Measurements from ENCODE around the gene CCIN.
"Not testable (repeated sequence)": the region's sequence is repeated elsewhere in the genome, so short reads cannot be mapped to it uniquely, and the experiment has no call there.

Gene CCIN

GRCh38 chr9:36141288-36141687, 27.9 kb upstream of the CCIN start:
- no peak for DNase-seq (ENCODE audit: low read depth)

DNA sequence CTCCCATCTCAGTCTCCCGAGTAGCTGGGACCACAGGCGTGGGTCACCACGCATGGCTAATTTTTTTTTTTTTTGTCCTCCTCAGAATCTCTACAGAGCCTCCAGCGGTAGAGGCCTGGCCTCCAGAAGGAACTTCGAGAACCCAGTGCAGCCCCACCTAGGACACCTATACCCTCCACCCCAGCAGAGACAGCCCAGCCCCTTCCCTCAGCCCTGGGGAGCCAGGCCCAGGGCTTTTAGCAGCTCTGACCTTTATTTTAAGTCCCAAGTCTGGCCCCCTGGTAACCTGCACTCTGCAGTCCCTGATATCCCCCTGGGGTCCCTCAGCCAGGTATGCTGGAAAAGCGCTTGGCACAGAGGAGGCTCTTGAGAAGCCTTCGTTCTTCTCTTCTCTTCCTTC, 27.4 kb upstream of the CCIN start:
- no peak for DNase-seq (ENCODE audit: low read depth)

- DNase-seq (ENCODE audit: low read depth): no peak
Observed at GRCh38 chr9:36142510-36143244, 26.5 kb upstream of the CCIN start.

GRCh38 chr9:36143245-36143641, 25.9 kb upstream of the CCIN start:
- no peak for DNase-seq (ENCODE audit: low read depth)

GRCh38 chr9:36144309-36145232, 24.6 kb upstream of the CCIN start:
- DNase-seq (ENCODE audit: low read depth): no peak

DNA sequence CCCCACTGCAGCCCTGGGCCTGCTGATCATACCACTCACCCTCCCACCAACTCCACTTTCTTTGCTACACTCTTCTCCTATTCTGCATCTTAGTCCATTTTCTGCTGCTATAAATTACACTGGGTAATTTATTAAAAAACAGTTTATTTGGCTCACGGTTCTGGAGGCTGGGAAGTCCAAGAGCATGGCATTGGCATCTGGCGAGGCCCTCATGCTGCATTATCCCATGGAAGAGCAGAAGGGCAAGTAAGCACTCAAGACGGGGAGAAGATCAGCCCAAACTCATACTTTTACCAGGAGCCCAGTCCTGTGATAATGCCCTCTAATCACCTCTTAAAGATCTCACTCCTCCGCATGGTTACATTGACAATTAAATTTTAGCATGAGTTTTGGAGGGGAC, 23.2 kb upstream of the CCIN start:
- DNase-seq (ENCODE audit: low read depth): no peak

DNA sequence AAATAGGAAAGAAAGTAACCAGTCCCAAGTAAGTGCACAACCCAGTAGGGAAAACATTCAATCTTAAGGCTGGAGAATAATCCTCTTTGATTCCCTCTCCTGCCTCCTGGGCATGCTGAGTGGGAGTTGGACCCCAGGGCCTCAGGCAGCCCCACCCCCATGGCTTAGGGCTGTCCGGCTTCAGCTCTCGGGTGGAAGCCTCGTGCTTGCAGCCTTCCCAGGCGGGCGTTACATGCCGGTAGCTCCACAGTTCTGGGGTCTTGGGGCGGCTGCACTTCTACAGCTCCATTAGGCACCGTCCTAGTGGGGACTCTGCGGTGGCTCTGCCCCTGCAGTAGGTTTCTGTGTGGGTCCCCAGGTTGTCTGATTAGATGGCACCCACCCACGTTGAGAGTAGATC, 22.5 kb upstream of the CCIN start:
- no peak for DNase-seq (ENCODE audit: low read depth)

DNA sequence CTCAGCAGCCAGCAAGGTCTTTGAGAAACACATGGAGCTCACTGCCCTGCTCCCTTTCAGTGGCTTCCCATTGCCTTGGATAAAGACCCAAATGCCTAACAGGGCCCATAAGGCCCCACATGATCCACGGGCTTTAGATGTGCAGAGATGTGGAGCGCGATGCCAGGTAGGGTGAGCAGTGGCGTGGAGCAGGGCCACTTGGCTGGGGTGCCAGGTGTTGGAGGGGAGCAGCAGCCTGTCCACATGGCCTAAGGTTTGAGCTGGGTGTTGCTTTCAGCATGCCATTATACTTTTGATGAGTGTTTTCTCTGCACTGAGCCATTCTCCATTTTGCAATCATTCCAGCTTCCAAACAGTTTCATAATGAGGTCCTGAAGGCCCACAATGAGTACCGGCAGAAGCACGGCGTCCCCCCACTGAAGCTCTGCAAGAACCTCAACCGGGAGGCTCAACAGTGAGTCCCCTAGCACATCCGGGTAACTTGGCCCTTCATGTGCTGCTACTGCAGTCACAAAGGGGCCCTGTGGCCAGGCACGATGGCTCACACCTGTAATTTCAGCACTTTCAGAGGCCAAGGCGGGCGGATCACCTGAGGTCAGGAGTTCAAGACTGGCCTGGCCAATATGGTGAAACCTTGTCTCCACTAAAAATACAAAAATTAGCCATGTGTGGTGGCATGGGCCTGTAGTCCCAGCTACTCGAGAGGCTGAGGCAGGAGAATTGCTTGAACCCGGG, 21.6 kb upstream of the CCIN start:
- no peak for DNase-seq (ENCODE audit: low read depth)

GRCh38 chr9:36148311-36149051, 20.7 kb upstream of the CCIN start:
- DNase-seq (ENCODE audit: low read depth): peak; percentile 60

DNA sequence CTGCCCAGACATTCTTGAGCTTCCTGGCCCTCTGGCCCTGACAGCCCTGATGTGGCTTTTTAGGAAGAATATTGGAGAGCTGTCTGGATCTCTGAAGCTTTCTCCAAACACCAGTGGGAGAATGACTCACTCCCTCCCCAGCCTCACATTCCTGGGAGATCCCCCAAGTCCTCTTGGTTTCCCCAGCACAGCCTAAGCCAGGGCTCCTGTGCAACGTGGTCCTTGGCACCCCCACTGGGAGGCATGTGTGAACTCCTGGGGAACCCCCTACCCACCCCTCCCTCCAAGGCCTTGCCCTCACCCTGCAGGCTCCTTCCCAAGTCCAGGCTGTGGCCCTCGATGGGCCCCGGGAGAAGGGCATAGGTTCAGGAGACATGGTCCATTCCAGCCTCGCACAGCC, 20.0 kb upstream of the CCIN start:
- no peak for DNase-seq (ENCODE audit: low read depth)

DNA sequence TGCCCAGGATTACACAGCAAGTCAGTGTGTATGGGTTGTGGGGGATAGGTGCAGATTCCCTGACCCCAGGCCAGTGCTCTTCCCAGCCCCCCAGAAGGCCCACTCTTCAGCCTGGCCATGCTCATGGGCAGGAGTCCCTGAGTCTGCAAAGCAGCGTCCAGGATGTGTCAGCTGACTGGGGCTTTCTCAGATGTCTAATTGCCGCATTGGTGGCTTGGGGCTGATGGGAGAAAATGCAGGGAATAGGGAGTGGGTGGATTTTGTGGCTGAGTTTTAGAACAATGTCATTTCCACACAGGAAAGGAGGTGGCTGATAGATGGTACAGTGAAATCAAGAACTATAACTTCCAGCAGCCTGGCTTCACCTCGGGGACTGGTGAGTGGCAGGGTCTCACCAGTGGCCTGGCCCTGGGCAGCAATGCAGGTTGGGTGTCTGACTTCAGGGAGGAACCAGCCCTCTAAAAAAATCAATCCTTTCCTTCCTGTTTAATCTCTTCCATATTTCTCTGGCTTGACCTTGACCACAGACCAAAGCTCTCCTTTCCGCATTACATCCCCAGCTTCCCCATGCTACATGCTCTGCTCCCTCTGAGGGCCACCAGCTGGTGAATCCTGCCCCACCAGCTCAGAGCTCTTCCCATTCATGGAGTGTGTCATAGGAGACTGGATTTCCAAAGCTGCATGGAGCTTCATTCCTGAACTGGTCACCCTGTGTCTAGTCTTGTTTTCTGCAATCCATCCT, 18.4 kb upstream of the CCIN start:
- no peak for DNase-seq (ENCODE audit: low read depth)

DNA sequence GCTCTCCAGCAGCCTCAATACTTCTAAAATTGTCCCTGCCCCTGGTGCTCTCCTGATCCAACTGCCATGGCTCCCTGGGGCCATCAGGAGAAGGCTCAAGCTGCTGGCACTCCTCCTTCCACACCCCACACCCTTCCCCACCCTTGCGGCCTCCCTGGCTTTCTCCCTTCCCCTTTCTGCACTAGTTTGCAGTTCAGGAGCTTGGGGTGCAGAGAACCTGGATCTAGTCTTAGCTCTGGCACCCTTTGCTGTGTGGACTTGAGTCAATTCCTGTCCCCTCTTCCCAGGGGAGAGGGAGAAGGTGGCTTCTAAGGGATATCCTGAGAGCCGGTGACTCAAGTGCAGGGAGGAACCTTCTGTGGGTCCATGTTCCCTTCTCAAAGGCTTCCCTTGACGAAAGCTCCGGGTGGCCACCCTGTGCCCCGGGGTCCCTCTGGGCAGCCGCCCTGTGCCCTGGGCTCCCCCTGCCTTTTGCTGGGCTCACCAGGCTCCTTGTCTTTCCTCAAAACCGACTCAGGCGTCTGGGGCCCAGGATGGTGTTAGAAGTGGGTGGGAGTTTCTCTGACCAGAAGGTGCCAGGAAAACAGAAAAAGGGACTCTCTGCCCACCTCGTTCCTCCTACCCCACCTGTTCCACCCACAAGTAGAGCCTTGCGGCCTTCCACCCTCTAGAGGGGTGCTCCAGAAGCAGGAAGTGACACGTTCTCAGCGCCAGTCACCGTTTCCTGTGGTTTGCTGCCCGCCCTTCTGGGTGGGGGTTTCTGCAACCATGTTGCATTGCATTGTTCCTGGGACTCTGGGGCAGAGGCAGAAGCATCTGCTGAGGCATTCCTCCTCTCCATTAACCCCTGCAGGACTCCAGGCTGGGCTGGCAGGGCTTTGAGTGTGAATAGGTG, 17.6 kb upstream of the CCIN start:
- DNase-seq (ENCODE audit: low read depth): peak; percentile 82

- no peak for DNase-seq (ENCODE audit: low read depth)
Observed at GRCh38 chr9:36152741-36153438, 16.3 kb upstream of the CCIN start.

GRCh38 chr9:36153746-36154145, 15.4 kb upstream of the CCIN start:
- DNase-seq (ENCODE audit: low read depth): no peak

GRCh38 chr9:36154331-36154952, 14.7 kb upstream of the CCIN start:
- DNase-seq (ENCODE audit: low read depth): no peak

- no peak for DNase-seq (ENCODE audit: low read depth)
Observed at GRCh38 chr9:36156116-36156515, 13.1 kb upstream of the CCIN start.

GRCh38 chr9:36158122-36158521, 11.1 kb upstream of the CCIN start:
- no peak for DNase-seq (ENCODE audit: low read depth)

DNA sequence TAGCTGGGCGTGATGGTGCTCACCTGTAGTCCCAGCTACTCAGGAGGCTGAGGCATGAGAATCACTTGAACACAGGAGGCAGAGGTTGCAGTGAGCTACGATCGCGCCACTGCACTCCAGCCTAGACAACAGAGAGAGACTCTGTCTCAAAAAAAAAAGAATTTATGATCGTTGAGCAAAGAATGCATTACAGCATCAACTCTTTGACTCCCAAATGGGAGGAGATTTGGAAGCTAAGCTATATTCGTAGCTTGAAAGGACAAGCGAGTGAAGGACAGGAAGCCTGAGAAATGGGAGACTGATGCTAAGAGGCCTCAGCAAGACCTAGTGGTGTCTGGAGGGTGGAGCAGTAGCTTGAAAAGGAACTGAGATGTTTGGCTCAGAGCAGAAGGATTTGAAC, 10.3 kb upstream of the CCIN start:
- no peak for DNase-seq (ENCODE audit: low read depth)

- DNase-seq (ENCODE audit: low read depth): not testable (repeated sequence)
Observed at GRCh38 chr9:36159509-36159908, 9.7 kb upstream of the CCIN start.
